Measurements from ENCODE around the gene SLFN12L.

GRCh38 chr17:35432176-35433074, 105.1 kb downstream of the SLFN12L start, which contains the start of gene SLFN12:
- no peak for TF ChIP-seq CTCF (IDR thresholded peaks at IDR 0.05)
- TF ChIP-seq POLR2A (IDR thresholded peaks at IDR 0.05): no peak

All from testis (tissue), 2 donors.